ES-I3 (cell line): ENCODE results near the gene CACNA1B.

Experiments
- H3K36me3 ChIP-seq: 2 replicates; pipeline ENCODE4 v1.6.1; 2013; ENCODE audit warnings: mild to moderate bottlenecking, low read length, control low read depth, moderate library complexity; ENCODE audit not compliant: insufficient read depth
- H3K4me1 ChIP-seq: 2 replicates; pipeline ENCODE4 v1.6.1; 2013; ENCODE audit warnings: mild to moderate bottlenecking, control low read depth, low read length; ENCODE audit not compliant: insufficient read depth
- H3K9ac ChIP-seq: 2 replicates; pipeline ENCODE4 v1.6.1; 2013; ENCODE audit warnings: low read depth, mild to moderate bottlenecking, low read length, moderate library complexity
- H3K9me3 ChIP-seq: 2 replicates; pipeline ENCODE4 v1.6.1; 2013; ENCODE audit warnings: mild to moderate bottlenecking, low read length, moderate library complexity; ENCODE audit not compliant: control insufficient read depth, insufficient read depth

CACNA1B gene

GRCh38 chr9:137838576-137838975, 39.0 kb upstream of the CACNA1B start:
- Histone ChIP-seq H3K9me3 (no peaks in the 10 kb centered on the region), H3K36me3 (no peaks in the 10 kb centered on the region; the same call in 1 of the 2 replicates), H3K4me1 (no peaks in the 10 kb centered on the region), H3K9ac (no peak overlapping the region)

GRCh38 chr9:137843355-137843754, 34.2 kb upstream of the CACNA1B start:
- no peaks in the 10 kb centered on the region for H3K4me1 ChIP-seq
- H3K36me3 ChIP-seq, result no peaks in the 10 kb centered on the region
- no peak overlapping the region for H3K9ac ChIP-seq
- no peaks in the 10 kb centered on the region for H3K9me3 ChIP-seq

- Histone ChIP-seq H3K9ac (no peak overlapping the region), H3K4me1 (no peaks in the 10 kb centered on the region), H3K9me3 (no peaks in the 10 kb centered on the region), H3K36me3 (no peaks in the 10 kb centered on the region)
Observed at GRCh38 chr9:137851516-137852267, 25.9 kb upstream of the CACNA1B start.

GRCh38 chr9:137853392-137853995, 24.1 kb upstream of the CACNA1B start:
- H3K36me3 ChIP-seq, result no peaks in the 10 kb centered on the region
- no peak overlapping the region for H3K9ac ChIP-seq
- H3K4me1 ChIP-seq, result no peaks in the 10 kb centered on the region
- no peaks in the 10 kb centered on the region for H3K9me3 ChIP-seq

- no peaks in the 10 kb centered on the region for H3K4me1 ChIP-seq
- H3K9me3 ChIP-seq, result no peaks in the 10 kb centered on the region
- no peak overlapping the region for H3K9ac ChIP-seq
- H3K36me3 ChIP-seq, result no peaks in the 10 kb centered on the region
Observed at GRCh38 chr9:137860361-137860760, 17.2 kb upstream of the CACNA1B start.

- no peak overlapping the region for H3K9ac ChIP-seq
- H3K36me3 ChIP-seq, result no peaks in the 10 kb centered on the region
- no peaks in the 10 kb centered on the region for H3K4me1 ChIP-seq
- H3K9me3 ChIP-seq, result no peaks in the 10 kb centered on the region
Observed at GRCh38 chr9:137865581-137866145, 11.9 kb upstream of the CACNA1B start.

- Histone ChIP-seq H3K9me3 (no peaks in the 10 kb centered on the region), H3K9ac (no peak overlapping the region), H3K36me3 (no peaks in the 10 kb centered on the region), H3K4me1 (no peaks in the 10 kb centered on the region)
Observed at GRCh38 chr9:137866226-137867141, 11.1 kb upstream of the CACNA1B start.

GRCh38 chr9:137870432-137870831, 7.2 kb upstream of the CACNA1B start:
- Histone ChIP-seq H3K9me3 (no peaks in the 10 kb centered on the region), H3K9ac (no peak overlapping the region), H3K36me3 (no peaks in the 10 kb centered on the region), H3K4me1 (no peaks in the 10 kb centered on the region)

- no peaks in the 10 kb centered on the region for H3K36me3 ChIP-seq
- H3K9me3 ChIP-seq, result no peaks in the 10 kb centered on the region
- H3K9ac ChIP-seq, result no peak overlapping the region
- H3K4me1 ChIP-seq, result no peaks in the 10 kb centered on the region
Observed at GRCh38 chr9:137872296-137872695, 5.3 kb upstream of the CACNA1B start.

GRCh38 chr9:137873408-137873807, 4.2 kb upstream of the CACNA1B start:
- no peaks in the 10 kb centered on the region for H3K36me3 ChIP-seq
- H3K4me1 ChIP-seq, result no peaks in the 10 kb centered on the region
- no peak overlapping the region for H3K9ac ChIP-seq
- no peaks in the 10 kb centered on the region for H3K9me3 ChIP-seq

GRCh38 chr9:137873858-137874362, 3.7 kb upstream of the CACNA1B start:
- no peak overlapping the region for H3K9ac ChIP-seq

GRCh38 chr9:137875354-137875753, 2.2 kb upstream of the CACNA1B start:
- Histone ChIP-seq H3K9ac (no peak overlapping the region), H3K9me3 (no peaks in the 10 kb centered on the region), H3K4me1 (no peaks in the 10 kb centered on the region), H3K36me3 (no peaks in the 10 kb centered on the region)

More at GRCh38 chr9:137873858-137874362, 3.7 kb upstream of the CACNA1B start:
- Histone ChIP-seq H3K4me1 (no peaks in the 10 kb centered on the region), H3K9me3 (no peaks in the 10 kb centered on the region), H3K36me3 (no peaks in the 10 kb centered on the region)

GRCh38 chr9:137875846-137876245, 1.7 kb upstream of the CACNA1B start:
- H3K9me3 ChIP-seq, result no peaks in the 10 kb centered on the region
- H3K36me3 ChIP-seq, result no peaks in the 10 kb centered on the region

GRCh38 chr9:137876269-137876668, 1.3 kb upstream of the CACNA1B start:
- no peaks in the 10 kb centered on the region for H3K4me1 ChIP-seq
- H3K9ac ChIP-seq, result no peak overlapping the region
- H3K9me3 ChIP-seq, result no peaks in the 10 kb centered on the region
- H3K36me3 ChIP-seq, result no peaks in the 10 kb centered on the region

More at GRCh38 chr9:137875846-137876245, 1.7 kb upstream of the CACNA1B start:
- H3K9ac ChIP-seq, result no peak overlapping the region
- no peaks in the 10 kb centered on the region for H3K4me1 ChIP-seq
